ENCODE results near the gene SAMD4A.

GRCh38 chr14:54781080-54781479 is 214.2 kb downstream of the SAMD4A start:
- TF ChIP-seq, protein P1, sequence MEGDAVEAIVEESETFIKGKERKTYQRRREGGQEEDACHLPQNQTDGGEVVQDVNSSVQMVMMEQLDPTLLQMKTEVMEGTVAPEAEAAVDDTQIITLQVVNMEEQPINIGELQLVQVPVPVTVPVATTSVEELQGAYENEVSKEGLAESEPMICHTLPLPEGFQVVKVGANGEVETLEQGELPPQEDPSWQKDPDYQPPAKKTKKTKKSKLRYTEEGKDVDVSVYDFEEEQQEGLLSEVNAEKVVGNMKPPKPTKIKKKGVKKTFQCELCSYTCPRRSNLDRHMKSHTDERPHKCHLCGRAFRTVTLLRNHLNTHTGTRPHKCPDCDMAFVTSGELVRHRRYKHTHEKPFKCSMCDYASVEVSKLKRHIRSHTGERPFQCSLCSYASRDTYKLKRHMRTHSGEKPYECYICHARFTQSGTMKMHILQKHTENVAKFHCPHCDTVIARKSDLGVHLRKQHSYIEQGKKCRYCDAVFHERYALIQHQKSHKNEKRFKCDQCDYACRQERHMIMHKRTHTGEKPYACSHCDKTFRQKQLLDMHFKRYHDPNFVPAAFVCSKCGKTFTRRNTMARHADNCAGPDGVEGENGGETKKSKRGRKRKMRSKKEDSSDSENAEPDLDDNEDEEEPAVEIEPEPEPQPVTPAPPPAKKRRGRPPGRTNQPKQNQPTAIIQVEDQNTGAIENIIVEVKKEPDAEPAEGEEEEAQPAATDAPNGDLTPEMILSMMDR (conservative IDR thresholded peaks at IDR 0.05) = no peak
- no peak for TF ChIP-seq ZFX (IDR thresholded peaks at IDR 0.05)

All from C4-2B (cell line).